ENCODE data around the gene XYLT1. TPM values are rescaled to one million over a fixed set of nuclear protein-coding genes. Genes with fewer than 3 reads are reported as not detected.

The XYLT1 gene
- total and polyA plus RNA-seq, 2 of the 13 experiments (the other 11 are each of a cell fraction or from before 2014, with no cell fraction given), result not detected

GRCh38 chr16:17457997-17458396, 12.8 kb downstream of the XYLT1 start (continued):
- no peak for TF ChIP-seq ZBTB25 (CRISPR knock-in tag; IDR thresholded peaks at IDR 0.05)
- TF ChIP-seq ZNF33A (CRISPR knock-in tag; IDR thresholded peaks at IDR 0.05; ENCODE audit: borderline replicate concordance), result no peak
- no peak for TF ChIP-seq ZNF281 (CRISPR knock-in tag; IDR thresholded peaks at IDR 0.05; ENCODE audit: borderline replicate concordance)
- no peak for TF ChIP-seq NFAT5 (CRISPR knock-in tag; IDR thresholded peaks at IDR 0.05)

All from HepG2 (cell line).